Peyer's patch (tissue), 4 donors: Measurements from ENCODE around the gene WNT9A.

Source experiments
- CTCF ChIP-seq, 6 experiments: fragments of 450-650 bp in 4 of 6; fragments of 200-600 bp in 2 of 6; sonication (generic) in 1 of 6; IDR thresholded peaks; one replicate each; pipeline ENCODE4 v1.5.1; 2017 to 2019; ENCODE audit warnings: antibody characterized with exemption in 6 of 6, mild to moderate bottlenecking in 3 of 6, moderate library complexity in 1 of 6
- POLR2A ChIP-seq, 2 donors: fragments of 450-650 bp; IDR thresholded peaks; one replicate each; pipeline ENCODE4 v1.5.1; 2017; ENCODE audit warnings: antibody characterized with exemption in 2 of 2, mild to moderate bottlenecking in 2 of 2, moderate library complexity in 2 of 2

- TF ChIP-seq CTCF (IDR thresholded peaks at IDR 0.05) (no peak), POLR2A (IDR thresholded peaks at IDR 0.05) (no peak)
Observed at GRCh38 chr1:227947386-227947675, 401 bp downstream of the WNT9A start.
